Ascending aorta (tissue), 2 donors: Measurements from ENCODE around the gene PPCDC. TPM values are rescaled to one million over a fixed set of nuclear protein-coding genes. Genes with fewer than 3 reads are reported as not detected.

Source experiments
- DNase-seq, 2 donors: peaks; one replicate each; pipeline ENCODE4 v3.0.0-alpha.2; 2019; ENCODE audit warnings: low spot score in 2 of 2
- H3K27ac ChIP-seq, 2 donors: fragments of 200-600 bp; sonication (generic); one replicate each; pipeline ENCODE4 v1.5.1; 2016 to 2017; ENCODE audit warnings: mild to moderate bottlenecking in 1 of 2
- H3K27me3 ChIP-seq: fragments of 200-600 bp; sonication (generic); one replicate; pipeline ENCODE4 v1.5.1; 2017
- H3K36me3 ChIP-seq, 2 donors: fragments of 200-600 bp; sonication (generic); one replicate each; pipeline ENCODE4 v1.5.1; 2016
- H3K4me1 ChIP-seq, 2 donors: fragments of 200-600 bp; sonication (generic); one replicate each; pipeline ENCODE4 v1.5.1; 2016 to 2017; ENCODE audit warnings: mild to moderate bottlenecking in 1 of 2
- H3K4me3 ChIP-seq, 2 donors: fragments of 200-600 bp; sonication (generic); one replicate each; pipeline ENCODE4 v1.5.1; 2016 to 2017; ENCODE audit warnings: mild to moderate bottlenecking in 1 of 2
- H3K9me3 ChIP-seq, 2 donors: fragments of 200-600 bp; sonication (generic); one replicate each; pipeline ENCODE4 v1.5.1; 2016
- CTCF ChIP-seq, 3 experiments: fragments of 200-600 bp in 2 of 3; fragments of 450-650 bp in 1 of 3; sonication (generic) in 2 of 3; IDR thresholded peaks; one replicate each; pipeline ENCODE4 v1.5.1; 2016 to 2019; ENCODE audit warnings: antibody characterized with exemption in 3 of 3, mild to moderate bottlenecking in 1 of 3, moderate library complexity in 1 of 3
- intact Hi-C: fragments of 100-400 bp; cut with DNase I; formaldehyde crosslinking; loops from one replicate; pipeline ENCODE4 v1.15.1; 2023
- total RNA-seq: library from RNA; depleted of rRNA; stranded (reverse); fragments of >200 nt; gene quantifications from one replicate; pipeline ENCODE4 v1.1.0, GENCODE V29; 2016

Gene PPCDC
- total RNA-seq, 1 donor from 2014 or later = 8.9 TPM

- peaks cover 5 to 8% of the 10 kb centered on the region in 2 donors for H3K4me1 ChIP-seq
- H3K9me3 ChIP-seq = no peaks in the 10 kb centered on the region
- intact Hi-C loops = loop anchor here (2.0 kb wide), 1 partner anchor 29 kb away; the partner anchor contains the start of gene PPCDC
- no peak for TF ChIP-seq CTCF (IDR thresholded peaks at IDR 0.05)
- no peak overlapping the region for H3K27ac ChIP-seq
- no peak for DNase-seq
- no peaks in the 10 kb centered on the region for H3K27me3 ChIP-seq
- no peak overlapping the region for H3K4me3 ChIP-seq
- no peaks in the 10 kb centered on the region for H3K36me3 ChIP-seq
Observed at GRCh38 chr15:74994236-74994635, 29.2 kb upstream of the PPCDC start.

- DNase-seq = no peak
- no peaks in the 10 kb centered on the region for H3K27me3 ChIP-seq
- H3K9me3 ChIP-seq = no peaks in the 10 kb centered on the region
- peaks cover 5 to 8% of the 10 kb centered on the region in 2 donors for H3K4me1 ChIP-seq
- intact Hi-C loops = loop anchor here (2.0 kb wide), 1 partner anchor 28 kb away; the partner anchor contains the start of gene PPCDC
- H3K27ac ChIP-seq = no peak overlapping the region
- H3K4me3 ChIP-seq = peak overlapping the region; percentile 73 to 79
- no peaks in the 10 kb centered on the region for H3K36me3 ChIP-seq
- no peak for TF ChIP-seq CTCF (IDR thresholded peaks at IDR 0.05)
Observed at GRCh38 chr15:74994685-74995084, 28.7 kb upstream of the PPCDC start.

- H3K36me3 ChIP-seq = no peaks in the 10 kb centered on the region
- TF ChIP-seq CTCF (IDR thresholded peaks at IDR 0.05) = no peak
- intact Hi-C loops = loop anchor here (2.0 kb wide), 1 partner anchor 28 kb away; the partner anchor contains the start of gene PPCDC
- no peak within 1 kb of the TSS for H3K27ac ChIP-seq
- peaks cover 5 to 8% of the 10 kb centered on the region in 2 donors for H3K4me1 ChIP-seq
- DNase-seq = peak; percentile 68 to 94
- peak within 1 kb of the TSS; percentile 73 to 79 for H3K4me3 ChIP-seq
- H3K9me3 ChIP-seq = no peaks in the 10 kb centered on the region
- no peaks in the 10 kb centered on the region for H3K27me3 ChIP-seq
Observed at GRCh38 chr15:74995182-74995778, 28.1 kb upstream of the PPCDC start, which contains the start of gene SCAMP5. Gene SCAMP5 (plus strand): TSS chr15:74995563. CDS start chr15:75011840, 16,277 bp downstream.

DNA sequence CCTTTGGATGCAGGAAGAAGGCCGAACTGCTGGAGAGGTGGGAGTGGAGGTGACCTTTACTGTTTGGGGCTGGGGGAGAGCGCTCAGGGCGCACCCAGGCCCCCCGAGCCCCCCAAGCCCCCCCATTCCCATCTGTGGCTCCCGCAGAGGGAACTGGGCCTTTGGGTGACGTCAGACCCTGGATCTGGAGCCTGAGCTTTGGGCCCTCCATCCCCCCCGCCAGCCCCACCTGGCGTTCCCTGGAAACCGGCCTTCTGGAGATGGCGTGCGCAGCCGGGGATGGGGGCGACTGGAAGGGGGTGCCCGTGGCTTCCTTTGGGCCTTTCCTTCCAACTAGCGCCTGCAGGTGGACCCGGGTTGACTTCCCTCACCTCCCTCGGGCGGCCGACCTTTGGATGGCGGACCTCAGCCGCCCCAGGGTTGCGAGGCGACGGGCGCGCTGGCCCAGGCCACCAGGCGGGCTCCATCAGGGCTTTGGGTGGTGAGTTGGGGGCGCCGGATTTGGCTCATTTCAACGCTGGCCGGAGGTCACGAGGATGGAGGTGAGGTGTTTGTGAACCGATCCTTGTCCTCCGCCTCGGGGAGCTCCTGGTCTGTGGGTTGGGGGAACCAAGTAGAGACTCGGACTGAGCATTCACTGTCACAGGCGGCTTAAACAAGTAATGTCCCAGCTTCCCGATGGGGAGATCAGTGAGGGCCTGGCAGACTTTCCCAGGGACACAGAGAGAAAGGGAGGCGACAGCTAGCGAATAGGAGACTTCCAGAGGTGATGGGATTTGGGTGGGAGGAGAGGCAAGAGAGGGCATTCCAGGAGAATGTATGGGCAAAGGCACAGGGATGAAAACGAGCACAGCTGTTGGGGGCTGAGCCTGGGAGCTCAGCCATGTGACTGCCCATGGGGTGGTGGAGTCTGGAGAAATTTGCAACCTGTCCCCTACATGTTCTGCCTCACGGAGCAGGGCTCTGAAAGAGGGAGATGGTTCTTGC, 27.3 kb upstream of the PPCDC start:
- DNase-seq = no peak
- TF ChIP-seq CTCF (IDR thresholded peaks at IDR 0.05) = no peak
- Histone ChIP-seq H3K4me1 (peaks cover 5 to 8% of the 10 kb centered on the region in 2 donors), H3K36me3 (no peaks in the 10 kb centered on the region), H3K9me3 (no peaks in the 10 kb centered on the region), H3K4me3 (peak overlapping the region; percentile 73 to 79), H3K27me3 (no peaks in the 10 kb centered on the region), H3K27ac (no peak overlapping the region)
- intact Hi-C loops = loop anchor here (2.0 kb wide), 1 partner anchor 27 kb away; the partner anchor contains the start of gene PPCDC

GRCh38 chr15:74997141-74997540, 26.2 kb upstream of the PPCDC start:
- no peaks in the 10 kb centered on the region for H3K9me3 ChIP-seq
- TF ChIP-seq CTCF (IDR thresholded peaks at IDR 0.05) = no peak
- H3K36me3 ChIP-seq = no peaks in the 10 kb centered on the region
- H3K4me3 ChIP-seq = no peak overlapping the region
- no peak overlapping the region for H3K27ac ChIP-seq
- intact Hi-C loops = no loop called here
- peaks cover 5 to 8% of the 10 kb centered on the region in 2 donors for H3K4me1 ChIP-seq
- no peak for DNase-seq
- H3K27me3 ChIP-seq = no peaks in the 10 kb centered on the region
